Stimulated activated CD4-positive, alpha-beta T cell treated with anti-CD3 and anti-CD28 coated beads, Interleukin-15, amount 100 ng/mL, for 24 hours (primary cell): ENCODE measurements around the gene NHSL2.
A peak's percentile ranks its signal among the peaks of the same experiment; 100 is the strongest.
"Not testable (repeated sequence)": the region's sequence is repeated elsewhere in the genome, so short reads cannot be mapped to it uniquely, and the experiment has no call there.

Experiments
- DNase-seq: peaks from one replicate; pipeline ENCODE4 v3.0.0-alpha.2; 2020

Gene NHSL2

DNA sequence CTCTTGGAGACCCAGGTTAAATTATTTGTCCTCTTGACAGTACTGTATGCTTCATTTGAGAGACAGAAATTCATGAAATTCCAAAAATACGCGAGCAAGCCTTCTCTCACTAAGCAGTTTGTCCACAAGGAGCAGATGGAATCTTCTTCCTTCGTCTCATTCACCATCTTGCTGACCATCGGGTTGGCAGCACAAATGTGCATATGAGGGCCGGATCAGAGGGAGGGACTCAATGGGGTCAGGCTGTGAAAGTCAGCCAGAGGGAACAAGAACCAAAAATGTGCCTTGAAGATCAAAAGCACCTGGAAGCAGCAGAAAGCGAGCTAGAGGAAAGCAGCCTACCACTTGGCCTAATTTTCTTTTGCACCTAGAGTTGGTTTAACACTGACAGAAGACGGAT lies 16.4 kb downstream of the NHSL2 start:
- no peak for DNase-seq

- DNase-seq: no peak
Measured at GRCh38 chrX:71928856-71929255, 18.2 kb downstream of the NHSL2 start.

DNA sequence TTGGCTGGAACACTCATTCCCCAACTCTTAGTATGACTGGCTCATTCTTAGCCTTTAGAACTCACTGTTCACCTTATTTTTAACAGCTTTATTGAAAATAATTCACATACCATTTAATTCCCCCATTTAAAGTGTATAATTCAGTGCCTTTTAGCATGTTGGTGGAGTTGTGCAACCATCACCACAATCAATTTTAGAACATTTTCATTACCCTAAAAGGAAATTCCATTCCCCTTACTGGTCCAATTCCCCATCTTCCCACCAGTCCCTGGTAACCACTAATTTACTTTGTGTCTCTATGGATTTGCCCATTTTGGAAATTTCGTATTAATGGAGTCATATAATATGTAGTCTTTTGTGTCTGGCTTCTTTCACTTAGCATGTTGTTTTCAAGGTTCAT lies 19.7 kb downstream of the NHSL2 start:
- DNase-seq: no peak

DNA sequence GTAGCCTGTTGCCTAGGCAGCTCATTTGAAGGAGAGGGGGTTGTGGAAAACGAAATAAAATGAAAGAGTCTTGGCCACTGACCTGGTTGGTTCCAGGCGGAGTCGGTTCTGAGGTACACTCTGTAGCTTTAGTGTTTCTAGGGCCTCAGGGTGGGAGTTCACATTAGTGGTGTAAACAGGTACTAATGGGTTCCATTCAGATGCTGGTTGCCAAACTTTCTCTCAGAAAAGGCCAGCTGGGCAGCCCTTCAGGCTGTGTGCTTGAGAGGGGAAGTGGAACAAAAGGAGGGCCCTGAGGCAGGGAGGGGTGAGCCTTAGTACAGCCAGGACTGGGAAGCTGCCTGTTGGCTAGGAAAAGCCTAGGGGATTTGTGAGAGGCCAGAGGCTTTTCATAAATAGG lies 24.8 kb downstream of the NHSL2 start:
- no peak for DNase-seq

- DNase-seq: no peak
Measured at GRCh38 chrX:71936632-71937031, 26.0 kb downstream of the NHSL2 start.

DNA sequence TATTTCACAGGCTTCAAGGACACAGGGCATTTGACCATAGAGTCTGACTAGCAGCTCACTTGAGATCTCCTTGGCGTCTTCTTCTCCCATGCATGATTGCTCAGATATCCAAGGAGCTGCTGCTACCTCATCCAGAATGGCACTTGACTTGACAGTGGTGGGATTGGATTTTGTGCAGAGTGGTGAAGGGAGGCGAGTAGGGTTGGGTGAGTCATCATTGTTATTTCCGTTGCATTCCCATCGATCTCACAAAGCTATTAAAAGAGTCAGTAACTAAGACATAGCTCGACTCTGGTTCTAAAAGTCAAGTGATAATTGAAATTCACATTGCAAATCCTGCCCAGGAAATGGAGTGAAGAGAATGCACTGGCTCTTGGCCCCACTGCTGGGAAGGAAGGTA lies 27.7 kb downstream of the NHSL2 start:
- DNase-seq: no peak

- DNase-seq: no peak
Measured at GRCh38 chrX:71941145-71941544, 30.5 kb downstream of the NHSL2 start.

DNA sequence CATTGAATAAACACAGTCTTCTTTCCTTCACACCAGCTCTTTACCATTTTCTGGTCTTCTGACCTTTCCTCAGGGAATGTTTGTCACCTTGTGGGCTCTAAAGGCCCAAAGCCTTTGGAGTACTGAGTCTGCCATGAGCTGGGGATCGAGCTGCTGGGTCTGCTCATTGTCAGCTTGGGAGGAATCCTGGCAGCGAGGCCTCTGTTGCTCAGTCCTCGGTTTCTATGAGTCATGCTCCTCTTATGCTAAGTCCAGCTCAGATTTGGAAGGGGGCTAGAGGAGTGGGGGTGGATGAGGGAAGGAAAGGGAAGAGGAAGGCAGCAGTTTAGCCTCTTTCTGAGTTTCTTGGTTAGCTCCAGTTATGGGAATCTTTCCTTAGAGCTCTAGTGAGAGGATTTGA lies 31.1 kb downstream of the NHSL2 start:
- no peak for DNase-seq

DNA sequence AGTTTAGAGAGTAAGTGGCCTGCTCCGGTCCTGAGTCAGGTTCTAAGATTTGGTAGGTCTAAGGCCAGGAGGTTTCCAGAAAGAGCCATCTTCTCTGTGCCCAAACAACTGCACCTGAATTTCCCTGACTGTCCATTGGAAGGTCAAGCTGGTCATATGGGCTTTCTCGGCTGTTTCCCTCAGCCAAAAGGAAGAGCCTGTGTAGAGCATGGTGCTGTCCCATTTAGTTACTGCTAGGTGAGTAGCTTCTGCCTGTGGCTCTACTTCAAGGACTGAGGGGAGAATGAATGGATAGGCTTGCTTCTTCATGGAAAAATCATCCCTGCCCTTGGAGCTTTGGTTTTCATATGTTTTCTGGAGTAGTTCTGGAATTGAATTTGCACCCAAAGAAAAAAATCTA lies 33.7 kb downstream of the NHSL2 start:
- DNase-seq: no peak

GRCh38 chrX:71945237-71945805 lies 34.7 kb downstream of the NHSL2 start:
- DNase-seq: no peak

GRCh38 chrX:71949363-71949762 lies 38.7 kb downstream of the NHSL2 start:
- no peak for DNase-seq

DNA sequence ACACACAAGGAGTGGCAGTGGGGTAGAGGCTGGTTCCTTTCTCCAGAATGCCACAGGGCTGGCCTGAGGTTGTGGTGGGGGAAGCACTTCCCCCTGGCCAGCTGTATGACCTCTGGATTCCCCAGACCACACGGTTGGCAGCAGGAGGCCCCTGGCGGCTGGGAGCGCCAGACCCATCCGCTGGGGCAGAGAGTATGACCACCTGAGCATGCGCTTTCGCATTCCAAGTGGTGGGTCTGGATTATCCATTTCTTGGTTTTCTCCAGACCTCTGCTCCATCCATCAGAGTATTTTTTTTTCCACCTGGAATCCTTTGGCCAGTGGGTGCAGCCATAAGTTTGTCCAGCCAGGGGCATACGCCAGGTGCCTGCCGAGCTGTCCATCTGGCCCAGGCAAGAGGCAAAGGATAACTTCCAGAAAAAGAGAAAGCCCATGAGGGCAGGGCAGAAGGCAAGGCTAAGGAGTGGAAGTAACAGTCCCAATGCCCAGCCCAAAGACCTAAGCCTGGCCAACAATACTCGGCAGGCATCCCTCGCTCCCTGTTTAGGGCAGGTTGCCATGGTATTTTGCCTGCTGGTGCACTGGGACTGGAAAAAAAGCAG lies 39.3 kb downstream of the NHSL2 start:
- no peak for DNase-seq

- no peak for DNase-seq
Measured at GRCh38 chrX:71953391-71953790, 42.7 kb downstream of the NHSL2 start.

DNA sequence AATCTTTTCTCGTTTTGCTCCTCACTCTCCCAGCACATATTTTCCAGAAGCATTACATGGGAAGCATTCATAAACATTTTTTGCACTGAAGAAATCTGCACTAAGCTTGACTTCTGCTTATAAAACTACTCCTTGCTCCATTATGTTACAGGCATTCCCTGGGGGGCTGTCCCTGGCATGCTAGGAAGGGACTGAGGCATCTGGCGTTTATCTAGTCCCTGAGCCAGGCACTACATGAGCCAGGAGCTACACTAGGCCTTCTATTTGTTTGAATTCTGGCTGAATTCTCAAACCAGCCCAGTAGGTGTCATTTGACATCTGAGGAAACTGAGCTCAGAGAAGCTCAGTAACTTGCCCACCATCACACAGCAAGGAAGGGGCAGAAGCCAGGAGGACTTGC lies 43.3 kb downstream of the NHSL2 start:
- DNase-seq: no peak

- DNase-seq: no peak
Measured at GRCh38 chrX:71954458-71954857, 43.8 kb downstream of the NHSL2 start.

- no peak for DNase-seq
Measured at GRCh38 chrX:71955530-71956120, 45.0 kb downstream of the NHSL2 start.

GRCh38 chrX:71958281-71958675 lies 47.6 kb downstream of the NHSL2 start:
- no peak for DNase-seq

DNA sequence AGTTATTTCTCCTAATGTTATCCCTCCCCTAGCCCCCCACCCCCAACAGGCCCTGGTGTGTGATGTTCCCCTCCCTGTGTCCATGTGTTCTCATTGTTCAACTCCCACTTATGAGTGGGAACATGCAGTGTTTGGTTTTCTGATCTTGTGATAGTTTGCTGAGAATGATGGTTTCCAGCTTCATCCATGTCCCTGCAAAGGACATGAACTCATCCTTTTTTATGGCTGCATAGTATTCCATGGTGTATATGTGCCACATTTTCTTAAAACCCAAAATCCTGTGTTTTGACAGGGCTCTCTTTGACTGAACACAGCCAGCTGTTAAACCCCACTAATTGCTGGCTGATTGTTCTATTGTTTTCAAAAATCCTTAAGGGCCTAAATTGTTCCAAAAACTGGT lies 53.5 kb downstream of the NHSL2 start:
- not testable (repeated sequence) for DNase-seq

GRCh38 chrX:71974916-71975315 lies 64.3 kb downstream of the NHSL2 start:
- DNase-seq: no peak

DNA sequence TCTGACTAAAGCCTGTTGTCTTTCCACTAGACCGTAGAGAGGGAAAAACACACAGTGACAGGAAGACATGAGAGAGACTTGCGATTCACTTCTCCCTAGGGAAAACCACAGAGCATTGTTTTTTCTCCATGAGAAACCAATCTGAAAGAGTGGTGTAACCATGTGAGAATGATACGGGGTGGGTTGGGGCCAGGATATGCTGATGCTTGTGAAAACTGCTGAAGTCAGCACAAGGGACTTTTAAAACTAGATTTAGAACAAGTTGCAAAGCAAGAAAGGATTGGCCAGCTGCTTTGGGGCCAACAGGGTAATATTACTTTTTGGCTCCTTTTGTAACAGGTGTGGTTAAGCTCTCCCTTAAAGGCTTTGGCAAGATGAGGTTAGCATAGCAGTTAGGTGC lies 66.1 kb downstream of the NHSL2 start:
- no peak for DNase-seq

DNA sequence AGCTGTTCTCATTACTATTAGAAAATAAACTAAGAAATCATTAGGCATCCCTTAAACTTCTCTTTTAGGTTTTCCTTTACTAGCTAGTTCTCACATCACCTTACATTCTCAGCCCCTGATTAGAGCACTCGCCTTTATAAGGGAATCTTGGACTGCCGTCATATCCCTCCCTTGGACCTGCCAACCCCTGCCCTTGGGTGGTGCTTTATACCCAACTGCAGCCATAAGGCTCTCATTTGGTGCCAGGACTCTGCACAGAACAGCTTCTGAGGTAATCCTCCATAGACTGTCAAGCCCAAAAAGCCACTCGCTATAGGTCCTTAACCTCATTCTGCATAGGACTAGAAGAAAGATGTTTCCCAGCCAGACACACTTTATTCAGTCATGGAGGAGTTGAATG lies 67.5 kb downstream of the NHSL2 start:
- no peak for DNase-seq

GRCh38 chrX:71989768-71990426 lies 79.3 kb downstream of the NHSL2 start:
- no peak for DNase-seq

DNA sequence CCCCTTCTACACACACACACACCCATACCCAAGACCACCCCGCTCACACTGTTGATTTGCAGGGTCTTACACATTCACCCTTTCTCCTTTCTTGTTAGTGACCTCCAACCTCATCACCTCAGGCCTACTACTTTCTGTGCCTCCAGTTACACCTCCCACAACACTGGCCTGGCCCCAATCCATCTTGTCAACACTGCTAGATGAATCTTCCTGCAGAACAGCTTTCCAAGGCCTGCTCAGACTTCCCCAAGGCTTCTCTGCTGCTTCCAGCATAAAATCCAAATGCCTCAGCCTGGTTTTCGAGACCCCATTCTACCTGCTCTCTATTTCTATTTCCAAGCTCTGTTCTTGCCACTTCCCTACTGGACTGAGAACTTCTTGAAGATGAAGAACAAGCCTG lies 79.9 kb downstream of the NHSL2 start:
- no peak for DNase-seq

DNA sequence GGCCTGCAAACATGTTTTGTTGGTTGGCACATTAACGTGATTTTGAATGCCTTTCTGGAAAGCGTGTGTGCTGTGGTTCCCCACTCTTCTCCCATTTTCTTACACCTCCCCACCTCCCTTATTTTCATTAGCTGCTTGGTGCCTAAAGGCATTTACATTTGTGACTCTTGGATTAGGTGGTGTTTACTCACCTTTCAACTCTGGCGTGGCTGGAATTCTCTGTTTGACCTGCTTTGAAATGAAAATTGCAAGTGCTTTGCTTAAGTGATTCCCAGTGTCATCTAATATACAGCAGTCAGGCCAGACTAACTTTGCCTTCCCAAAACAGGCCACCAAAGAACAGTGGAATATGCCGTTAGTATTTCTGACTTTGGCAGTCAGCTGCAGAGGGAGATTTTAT lies 80.5 kb downstream of the NHSL2 start:
- no peak for DNase-seq

GRCh38 chrX:71992711-71993110 lies 82.1 kb downstream of the NHSL2 start:
- DNase-seq: peak; percentile 5
